Thoracic aorta (tissue), 2 donors: Measurements from ENCODE around the gene ADGRB3. TPM values are rescaled to one million over a fixed set of nuclear protein-coding genes. Genes with fewer than 3 reads are reported as not detected.

Experiments used
- ATAC-seq: fragments of 150-250 bp; one replicate; pipeline ENCODE4 v1.8.0; 2017; ENCODE audit warnings: low read depth; ENCODE audit not compliant: insufficient number of reproducible peaks, low FRiP score
- DNase-seq: peaks from one replicate; pipeline ENCODE4 v3.0.0-alpha.2; 2020; ENCODE audit warnings: low spot score
- H3K27ac ChIP-seq, 2 donors: fragments of 200-600 bp; sonication (generic); 1 replicate in 1 of 2; 2 replicates in 1 of 2; pipeline ENCODE4 v1.5.1; 2016; ENCODE audit warnings: mild to moderate bottlenecking in 2 of 2, moderate library complexity in 2 of 2
- H3K27me3 ChIP-seq: fragments of 200-600 bp; sonication (generic); replicated peaks from 2 replicates; pipeline ENCODE4 v1.6.0; 2016; ENCODE audit warnings: mild to moderate bottlenecking; ENCODE audit not compliant: insufficient read depth
- H3K36me3 ChIP-seq: fragments of 200-600 bp; sonication (generic); one replicate; pipeline ENCODE4 v1.5.1; 2016
- H3K4me1 ChIP-seq, 2 donors: fragments of 200-600 bp; sonication (generic); 1 replicate in 1 of 2; 2 replicates in 1 of 2; pipeline versions ENCODE4 v1.5.1 to v1.6.0; 2016; ENCODE audit warnings: low read depth in 2 of 2, mild to moderate bottlenecking in 1 of 2; ENCODE audit not compliant: control insufficient read depth in 1 of 2
- H3K4me3 ChIP-seq: fragments of 200-600 bp; sonication (generic); 2 replicates; pipeline ENCODE4 v1.5.1; 2016; ENCODE audit warnings: mild to moderate bottlenecking
- H3K9me3 ChIP-seq: fragments of 200-600 bp; sonication (generic); 2 replicates; pipeline ENCODE4 v1.5.1; 2016
- CTCF ChIP-seq: fragments of 200-600 bp; sonication (generic); IDR thresholded peaks from one replicate; pipeline ENCODE4 v1.5.1; 2019; ENCODE audit warnings: antibody characterized with exemption
- total RNA-seq, 2 donors: library from RNA; depleted of rRNA; stranded (reverse); fragments of >200 nt; gene quantifications; one replicate each; pipeline versions ENCODE4 v1.1.0 to v1.2.3, GENCODE V29; 2016

ADGRB3 gene
- total RNA-seq, 2 donors from 2014 or later, result 2.4 to 10.1 TPM

GRCh38 chr6:69289689-69290495, 654.8 kb downstream of the ADGRB3 start:
- Histone ChIP-seq H3K9me3 (no peaks in the 10 kb centered on the region), H3K4me3 (no peak overlapping the region), H3K4me1 (no peaks in the 10 kb centered on the region), H3K27ac (no peak overlapping the region), H3K36me3 (no peaks in the 10 kb centered on the region), H3K27me3 (no peaks in the 10 kb centered on the region)
- DNase-seq (no peak), ATAC-seq (no peak)
- no peak for TF ChIP-seq CTCF

DNA sequence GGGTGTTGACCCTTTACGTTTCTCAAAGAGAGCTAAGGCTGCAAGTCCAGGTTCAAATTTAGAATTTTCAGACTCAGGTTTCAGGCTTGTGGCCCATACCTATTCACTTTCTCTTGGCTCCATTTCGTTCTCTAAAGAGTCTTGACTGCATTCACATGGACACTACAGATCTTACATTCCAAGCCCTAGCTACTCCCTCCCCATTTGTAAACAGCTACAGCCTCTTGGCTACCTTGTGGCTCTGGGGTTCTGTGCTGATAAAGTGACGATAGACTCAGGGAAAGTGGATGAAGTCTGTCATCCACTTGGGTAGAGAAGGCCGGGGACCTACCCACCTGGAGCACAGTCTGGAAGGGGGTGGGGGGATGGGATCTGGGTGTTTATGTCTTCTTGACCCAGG, 658.4 kb downstream of the ADGRB3 start:
- no peaks in the 10 kb centered on the region for H3K36me3 ChIP-seq
- H3K4me3 ChIP-seq, result no peak overlapping the region
- DNase-seq, result no peak
- no peaks in the 10 kb centered on the region for H3K9me3 ChIP-seq
- H3K4me1 ChIP-seq, result no peaks in the 10 kb centered on the region
- no peaks in the 10 kb centered on the region for H3K27me3 ChIP-seq
- TF ChIP-seq CTCF, result no peak
- no peak overlapping the region for H3K27ac ChIP-seq
- no peak for ATAC-seq

DNA sequence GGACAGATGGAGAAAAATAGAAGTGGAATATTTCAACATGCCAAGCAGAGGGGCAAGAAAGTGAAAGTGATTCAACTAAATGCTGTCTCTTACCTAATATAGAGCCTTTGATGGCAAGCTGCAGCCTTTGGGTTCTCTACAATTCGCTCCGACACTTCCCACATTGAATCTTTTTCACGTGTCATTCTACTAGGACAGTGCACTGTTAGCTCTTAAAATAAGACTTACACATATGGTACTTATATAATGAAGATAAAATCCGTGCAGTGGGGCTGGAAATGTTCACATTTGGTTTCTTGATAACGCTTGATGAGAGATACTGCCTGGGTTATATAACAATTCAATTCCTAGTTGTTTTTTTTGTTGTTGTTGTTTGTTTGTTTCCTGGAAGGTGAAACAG, 659.3 kb downstream of the ADGRB3 start:
- Histone ChIP-seq H3K9me3 (no peaks in the 10 kb centered on the region), H3K4me3 (no peak overlapping the region), H3K27me3 (no peaks in the 10 kb centered on the region), H3K36me3 (no peaks in the 10 kb centered on the region), H3K4me1 (no peaks in the 10 kb centered on the region), H3K27ac (no peak overlapping the region)
- no peak for DNase-seq
- TF ChIP-seq CTCF, result no peak
- ATAC-seq, result no peak

DNA sequence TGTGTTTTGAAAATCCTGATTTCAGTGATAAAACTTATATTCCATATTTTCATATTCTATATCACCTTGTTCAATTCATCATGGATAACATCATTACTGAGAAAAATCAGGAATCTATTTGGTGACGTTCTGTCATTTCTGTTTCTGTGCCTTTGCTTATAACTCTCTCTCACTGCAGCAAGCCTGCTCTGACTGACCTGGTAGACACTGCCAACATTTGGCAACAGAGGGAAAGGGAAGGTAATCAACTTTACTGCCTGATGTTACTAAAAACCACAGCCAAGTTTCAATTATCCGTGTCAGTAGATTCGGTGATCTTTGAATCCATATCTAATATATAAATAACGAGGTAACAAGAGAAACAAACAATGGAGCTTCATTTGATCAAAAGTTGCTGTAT, 659.8 kb downstream of the ADGRB3 start:
- Histone ChIP-seq H3K4me1 (no peaks in the 10 kb centered on the region), H3K9me3 (no peaks in the 10 kb centered on the region), H3K27ac (no peak overlapping the region), H3K4me3 (no peak overlapping the region), H3K27me3 (no peaks in the 10 kb centered on the region), H3K36me3 (no peaks in the 10 kb centered on the region)
- ATAC-seq (no peak), DNase-seq (no peak)
- no peak for TF ChIP-seq CTCF

GRCh38 chr6:69303382-69303781, 668.3 kb downstream of the ADGRB3 start:
- Histone ChIP-seq H3K9me3 (no peaks in the 10 kb centered on the region), H3K4me1 (no peaks in the 10 kb centered on the region), H3K27me3 (no peaks in the 10 kb centered on the region), H3K27ac (no peak overlapping the region), H3K36me3 (no peaks in the 10 kb centered on the region), H3K4me3 (no peak overlapping the region)
- TF ChIP-seq CTCF, result no peak
- no peak for DNase-seq
- no peak for ATAC-seq
